CMK (cell line): ENCODE results near the gene LPAR5.
A peak's percentile ranks its signal among the peaks of the same experiment; 100 is the strongest.

Experiments
- DNase-seq: peaks from one replicate; pipeline ENCODE4 v3.0.0-alpha.2; 2010; ENCODE audit warnings: low read depth

The LPAR5 gene

GRCh38 chr12:6638305-6638704, 2.5 kb upstream of the LPAR5 start:
- peak; percentile 54 for DNase-seq

DNA sequence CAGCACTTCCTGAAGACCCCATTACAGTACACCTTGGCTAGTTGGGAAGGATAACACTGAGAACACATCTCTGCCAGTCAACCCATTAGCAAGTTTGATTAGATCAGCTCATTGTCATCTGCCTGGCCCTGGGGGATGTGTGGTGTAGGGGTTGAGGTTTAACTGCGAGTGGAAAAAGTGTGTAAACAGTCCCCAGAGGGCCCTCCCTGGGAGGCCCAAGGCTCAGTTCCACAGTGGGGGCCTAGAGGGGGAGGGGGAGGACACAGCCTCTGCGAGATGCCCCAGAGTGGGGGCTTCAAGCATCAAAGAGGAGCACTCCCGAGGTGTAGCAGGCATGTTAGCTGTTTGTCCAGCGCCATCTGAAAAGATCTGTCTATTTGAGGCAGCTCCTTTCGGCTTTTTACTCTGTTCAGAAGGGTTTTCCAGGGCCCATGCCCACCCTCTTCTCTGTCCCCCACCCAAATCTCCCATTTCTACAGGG, 344 bp downstream of the LPAR5 start:
- no peak for DNase-seq

DNA sequence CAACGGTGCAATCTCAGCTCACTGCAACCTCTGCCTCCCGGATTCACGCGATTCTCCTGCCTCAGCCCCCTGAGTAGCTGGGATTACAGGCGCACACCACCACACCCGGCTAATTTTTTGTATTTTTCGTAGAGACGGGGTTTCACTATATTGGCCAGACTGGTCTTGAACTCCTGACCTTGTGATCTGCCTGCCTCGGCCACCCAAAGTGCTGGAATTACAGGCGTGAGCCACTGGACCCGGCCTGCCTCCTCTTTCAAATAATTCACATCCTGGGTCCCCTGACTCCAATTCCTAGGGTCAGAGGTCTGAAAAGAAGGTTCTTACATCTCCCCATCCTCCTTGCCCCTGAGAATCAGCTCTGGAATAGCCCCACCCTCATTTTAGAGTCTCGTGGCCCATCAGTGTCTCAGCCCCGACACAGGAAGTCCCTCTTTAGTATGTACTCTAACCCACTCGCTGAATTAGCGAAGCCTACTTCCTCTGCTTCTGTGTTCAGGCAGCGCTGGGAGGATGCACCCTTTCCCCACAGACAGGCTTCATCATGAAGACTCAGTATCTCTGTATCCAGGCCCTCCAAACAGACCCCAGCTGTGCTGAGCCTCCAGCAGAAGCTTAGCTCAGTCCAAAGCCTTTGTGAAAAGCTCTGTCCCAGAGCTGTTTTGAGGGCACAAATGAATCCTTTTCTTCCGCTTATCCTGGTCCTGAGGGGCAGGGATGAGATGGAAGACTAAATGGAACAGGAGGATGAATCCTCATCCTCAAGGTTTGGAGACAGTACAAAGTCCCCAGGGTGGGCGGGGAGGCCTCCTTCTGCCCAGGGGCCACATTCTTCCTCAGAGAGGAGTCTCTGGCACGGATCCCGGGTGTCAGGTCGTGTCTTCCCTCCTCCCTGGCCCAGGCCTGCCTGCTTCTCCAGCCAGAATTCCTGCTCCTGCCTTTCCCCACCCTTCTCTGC, 3.5 kb downstream of the LPAR5 start:
- peak; percentile 61 for DNase-seq

DNA sequence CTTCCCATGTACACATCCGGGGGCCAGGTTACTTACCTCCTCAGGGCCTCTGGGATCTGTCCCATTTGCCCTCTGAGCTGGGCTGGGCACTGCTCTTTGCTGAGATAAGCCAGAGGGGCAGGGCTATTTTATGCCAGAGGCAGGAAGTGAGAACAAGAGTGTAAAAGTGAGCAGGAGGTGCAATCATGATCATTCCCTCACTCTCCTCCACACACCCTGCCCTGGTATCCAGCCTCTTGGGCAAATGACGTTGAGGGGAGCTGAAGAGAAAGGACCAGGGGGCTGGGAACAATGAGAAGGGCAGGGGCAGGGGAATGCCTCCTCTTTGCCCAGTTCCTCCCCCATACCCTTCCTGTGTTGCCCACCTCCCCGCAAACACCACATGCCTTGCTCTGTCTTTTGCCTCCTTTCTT, 4.2 kb downstream of the LPAR5 start:
- DNase-seq: no peak

DNA sequence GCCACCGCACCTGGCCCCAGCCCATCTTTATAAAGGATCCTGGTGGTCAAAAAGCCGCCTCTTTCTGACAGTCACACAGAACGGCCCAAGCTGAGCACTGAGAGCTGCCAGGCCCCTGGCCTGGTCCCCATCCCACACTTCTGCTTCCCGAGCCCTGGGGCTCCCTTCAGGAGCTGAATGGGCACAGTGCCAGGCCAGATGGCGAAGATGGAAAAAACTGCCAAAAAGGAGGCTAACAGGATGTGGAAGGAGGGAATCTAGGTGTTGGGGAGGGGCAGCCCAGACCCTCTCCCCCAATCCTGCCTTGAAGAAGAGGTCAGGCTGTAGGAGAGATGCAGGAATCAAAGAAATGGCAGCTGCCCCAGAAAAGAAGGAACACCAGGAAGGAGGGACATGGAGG, 5.0 kb downstream of the LPAR5 start:
- no peak for DNase-seq

GRCh38 chr12:6627616-6628015, 8.1 kb downstream of the LPAR5 start:
- DNase-seq: no peak

DNA sequence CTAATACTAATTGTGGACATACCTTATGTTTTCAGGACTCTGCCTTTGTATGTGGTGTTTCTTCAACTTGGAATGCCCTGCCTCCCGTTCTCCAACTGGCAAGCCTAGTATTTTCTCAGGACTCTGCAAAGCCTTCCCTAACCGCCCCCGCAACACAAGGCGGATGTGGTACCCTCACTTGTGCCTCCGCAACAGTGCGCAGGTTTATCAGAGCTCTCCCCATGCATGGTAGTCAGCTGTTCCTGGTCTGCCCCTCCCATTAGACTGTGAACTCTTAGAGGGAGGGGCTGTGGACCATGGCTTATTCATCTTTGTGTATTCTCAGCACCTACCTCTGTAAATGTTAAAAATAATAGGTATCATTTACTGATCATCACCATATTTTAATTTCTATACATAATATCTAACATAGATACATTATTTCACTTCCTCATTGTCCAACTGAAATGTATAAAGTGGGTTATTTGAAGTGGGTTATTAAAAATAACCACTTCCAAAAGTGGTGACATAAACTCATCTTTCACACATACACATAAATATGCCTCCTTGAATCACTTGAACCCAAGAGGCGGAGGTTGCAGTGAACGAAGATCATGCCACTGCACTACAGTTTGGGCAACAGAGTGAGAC, 9.0 kb downstream of the LPAR5 start:
- DNase-seq: no peak

GRCh38 chr12:6620885-6621274, 14.9 kb downstream of the LPAR5 start:
- no peak for DNase-seq

GRCh38 chr12:6620137-6620884, 15.4 kb downstream of the LPAR5 start:
- no peak for DNase-seq

- no peak for DNase-seq
These were observed 17.1 kb downstream of the LPAR5 start for GRCh38 chr12:6618483-6619225.

- no peak for DNase-seq
These were observed 20.0 kb downstream of the LPAR5 start for GRCh38 chr12:6615802-6616201.

GRCh38 chr12:6614513-6615172, 21.1 kb downstream of the LPAR5 start:
- no peak for DNase-seq

DNA sequence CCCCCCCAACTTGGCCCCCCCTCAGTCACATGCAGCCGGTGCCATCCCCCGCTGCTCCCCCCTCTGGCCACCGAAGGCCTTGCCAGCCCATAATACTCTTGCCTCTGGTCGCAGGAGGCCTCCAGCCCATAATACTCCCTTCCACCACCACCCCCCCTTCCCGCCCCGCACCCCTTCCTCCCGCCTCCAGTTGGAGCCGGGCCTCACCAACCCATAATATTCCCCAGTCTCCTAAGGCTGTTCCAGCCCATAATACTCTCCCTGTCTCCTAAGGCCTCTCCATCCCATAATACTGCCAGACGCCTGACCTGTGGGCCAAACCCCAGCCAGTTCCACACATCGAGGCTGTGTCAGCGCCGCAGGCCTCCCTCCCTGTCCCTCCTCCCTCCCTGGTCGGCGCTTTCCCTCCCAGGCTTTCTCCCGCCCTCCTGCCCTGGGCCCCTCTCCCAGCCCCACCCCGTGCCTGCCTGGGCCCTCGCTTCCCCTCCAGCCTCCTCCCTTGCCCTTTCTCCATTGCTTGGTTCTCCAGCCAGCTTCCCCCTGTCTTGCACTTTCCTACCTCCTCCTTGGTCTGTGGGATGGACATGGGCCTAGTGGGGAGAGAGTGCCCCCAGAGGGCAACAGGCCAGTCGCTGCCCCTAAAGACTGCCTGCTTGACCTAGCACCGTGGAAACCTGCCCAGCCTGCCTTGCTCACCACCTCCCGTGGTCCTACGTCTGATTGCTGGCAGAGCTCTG, 21.8 kb downstream of the LPAR5 start:
- peak; percentile 98 for DNase-seq

- peak; percentile 93 for DNase-seq
These were observed 22.6 kb downstream of the LPAR5 start for GRCh38 chr12:6613015-6613775.

GRCh38 chr12:6612652-6613014, 23.1 kb downstream of the LPAR5 start:
- no peak for DNase-seq

DNA sequence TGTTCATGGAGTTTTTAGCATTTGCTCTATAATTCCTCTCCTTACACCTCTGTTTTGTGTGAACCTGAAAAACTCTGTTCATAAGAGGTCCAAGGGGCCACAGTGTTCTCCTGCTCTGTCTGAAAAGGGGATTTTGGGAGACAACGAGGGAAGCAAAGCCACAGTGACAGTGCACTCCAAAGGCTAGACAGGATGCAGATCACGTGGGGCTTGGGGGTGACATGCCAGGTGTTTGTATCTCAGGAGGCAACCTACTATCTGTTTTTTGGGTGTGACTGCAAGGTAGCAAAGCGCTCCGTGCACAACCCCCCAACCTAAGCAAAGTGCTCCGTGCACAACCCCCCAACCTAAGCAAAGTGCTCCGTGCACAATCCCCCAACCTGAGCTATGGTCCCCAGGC, 23.5 kb downstream of the LPAR5 start:
- DNase-seq: no peak

DNA sequence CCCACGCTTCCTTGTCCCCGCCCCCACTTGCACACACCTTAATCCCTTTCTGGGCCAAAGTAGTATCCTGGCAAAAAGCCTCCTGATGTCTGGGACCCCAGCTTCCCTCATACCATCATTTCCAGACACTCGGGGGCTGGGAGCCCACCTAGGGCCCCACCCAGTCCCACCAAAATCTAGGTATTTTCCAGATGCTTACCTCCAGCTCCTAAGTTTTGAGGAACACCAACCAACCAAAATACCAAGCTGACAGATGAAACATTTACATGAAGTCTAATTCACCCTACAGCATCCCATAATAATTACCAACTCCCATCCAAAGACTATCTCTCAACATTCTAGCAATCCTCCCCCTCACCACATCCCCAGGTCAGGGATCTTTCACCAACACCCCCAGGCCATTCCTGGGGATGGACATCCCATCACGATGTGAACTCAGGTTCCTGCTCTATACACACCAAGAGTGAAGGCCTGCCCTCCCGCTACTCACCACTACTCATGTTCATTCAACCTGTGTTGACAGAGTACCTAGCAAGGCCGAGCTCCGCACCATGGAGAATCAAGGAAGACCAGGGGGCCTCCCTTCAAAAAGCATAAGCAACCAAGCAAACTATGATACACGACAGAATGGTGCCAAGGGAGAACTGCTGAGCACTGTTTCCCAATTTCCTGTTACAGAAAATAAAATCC, 27.0 kb downstream of the LPAR5 start:
- no peak for DNase-seq

DNA sequence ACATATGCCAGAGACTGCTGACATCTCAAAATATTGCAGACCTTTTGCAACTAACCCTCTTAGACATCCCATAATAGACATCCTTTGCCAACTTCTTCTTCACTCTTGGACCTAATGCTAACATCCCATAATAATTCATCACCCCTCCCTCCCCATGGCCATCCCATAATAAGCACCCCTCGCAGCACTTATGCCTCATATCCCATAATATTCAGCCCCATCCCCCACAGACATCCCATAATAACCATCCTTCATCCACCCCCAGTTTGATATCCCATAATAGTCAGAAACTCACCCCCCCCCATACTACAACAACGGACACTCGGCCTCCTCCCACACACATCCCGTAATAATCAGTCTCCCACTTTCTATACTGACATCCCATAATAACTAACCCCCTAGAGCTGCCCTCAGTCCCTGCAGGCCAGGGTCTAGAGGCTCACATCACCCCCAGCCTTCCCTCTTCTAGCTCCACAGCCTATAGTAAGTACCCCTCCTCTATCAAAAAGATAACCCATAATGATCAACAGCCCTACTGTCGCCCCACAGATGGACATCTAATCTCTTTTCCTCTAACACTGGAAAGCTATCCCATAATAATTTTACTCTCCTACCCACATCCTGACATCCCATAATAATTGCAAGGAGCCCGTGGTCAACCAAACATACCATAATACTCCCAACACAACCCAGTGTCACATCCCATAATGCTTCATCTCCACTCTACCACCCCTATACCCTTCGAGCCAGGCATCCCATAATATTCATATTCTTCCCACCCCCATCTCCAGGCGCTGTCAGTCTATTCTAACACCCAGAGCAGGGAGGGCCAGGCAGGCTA, 27.8 kb downstream of the LPAR5 start:
- DNase-seq: peak; percentile 97
